ENCODE data around the gene TRAM2. TPM values are rescaled to one million over a fixed set of nuclear protein-coding genes. Genes with fewer than 3 reads are reported as not detected.

TRAM2 gene
- total RNA-seq, 1 donor from 2014 or later, result 20.2 TPM

DNA sequence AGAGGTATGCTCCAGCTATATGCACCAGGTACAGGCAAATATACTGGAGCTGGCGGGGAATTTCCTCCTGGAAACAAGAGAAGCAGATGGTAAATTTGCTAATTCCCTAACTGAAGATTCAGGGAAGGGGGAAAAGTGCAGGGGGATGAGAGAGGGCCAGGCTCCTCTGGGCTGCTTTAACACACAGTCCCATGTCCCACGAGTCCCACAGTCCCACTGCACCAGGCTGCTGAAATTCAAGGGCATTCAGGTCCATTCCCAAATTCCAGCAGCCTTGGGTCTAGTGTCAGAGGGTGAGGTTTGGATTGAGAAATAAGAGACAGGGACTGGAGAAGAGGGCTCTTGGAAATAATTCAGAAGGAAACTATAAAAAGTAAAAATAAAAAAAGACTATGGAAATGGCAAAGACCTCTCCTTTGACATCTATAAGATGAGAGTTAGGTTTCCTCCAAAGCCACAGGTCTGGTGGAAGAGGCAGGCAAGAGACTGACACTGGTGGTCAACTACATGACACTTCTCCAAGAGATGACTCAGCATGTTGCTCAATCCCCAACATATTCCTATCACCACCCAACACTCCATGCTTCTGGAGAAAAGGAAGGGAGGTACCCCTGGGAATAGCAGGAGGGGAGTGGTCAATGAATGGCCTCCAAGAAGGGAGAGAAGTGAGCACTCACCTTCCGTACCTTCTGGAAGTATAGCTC is 69.2 kb downstream of the TRAM2 start:
- DNase-seq, result no peak

DNA sequence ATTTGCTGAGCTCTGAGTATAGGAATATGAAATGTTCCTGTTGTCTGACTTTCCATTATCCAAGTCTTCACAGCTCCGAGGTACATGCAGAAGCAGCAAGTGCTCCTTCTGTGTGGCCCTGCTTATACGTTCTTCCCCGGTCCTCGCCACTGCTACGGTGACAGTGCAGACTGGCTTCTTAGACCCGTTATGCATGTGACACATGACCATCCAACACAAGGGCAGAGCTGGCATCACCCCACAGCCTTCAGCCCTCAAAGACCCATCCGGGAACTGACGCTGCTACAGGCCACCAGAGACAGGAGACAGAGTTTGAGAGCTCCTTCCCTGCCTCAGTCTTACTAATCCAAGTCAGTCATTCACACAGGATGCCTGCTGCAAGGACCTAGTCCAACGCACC is 70.4 kb downstream of the TRAM2 start:
- DNase-seq, result no peak

DNA sequence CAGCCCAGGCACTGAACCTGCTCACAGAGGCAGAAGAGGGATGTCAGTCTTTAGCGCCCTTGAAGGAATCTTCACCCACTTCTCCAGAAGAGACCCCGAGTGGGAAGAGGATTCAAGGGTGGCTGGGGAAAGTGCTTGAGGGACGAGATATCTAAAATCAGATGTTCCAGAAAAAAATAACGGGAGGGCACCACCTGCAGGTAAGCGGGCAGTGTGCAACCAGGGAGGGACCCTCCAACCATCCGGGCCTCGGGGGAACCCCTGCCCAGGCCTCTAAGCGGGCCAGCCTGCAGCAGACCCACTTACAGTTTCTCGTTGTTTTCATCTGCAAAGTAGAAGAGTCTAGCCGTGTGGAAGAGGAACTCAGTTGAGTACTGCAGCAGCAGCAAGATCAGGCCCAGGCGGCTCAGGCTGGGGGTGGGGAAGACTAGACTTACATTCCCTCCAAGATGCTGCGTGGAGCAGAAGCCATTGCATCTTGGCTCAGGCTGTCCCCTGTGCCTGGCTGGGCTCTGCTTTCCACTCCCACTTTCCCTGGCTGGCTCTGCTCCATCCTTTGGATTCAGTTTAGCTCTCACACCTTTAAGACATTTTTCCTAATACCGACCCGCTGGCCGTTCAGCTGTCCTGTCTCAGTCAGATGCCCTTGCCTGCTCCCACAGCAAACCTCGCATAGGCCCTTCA is 71.0 kb downstream of the TRAM2 start:
- DNase-seq, result no peak

DNA sequence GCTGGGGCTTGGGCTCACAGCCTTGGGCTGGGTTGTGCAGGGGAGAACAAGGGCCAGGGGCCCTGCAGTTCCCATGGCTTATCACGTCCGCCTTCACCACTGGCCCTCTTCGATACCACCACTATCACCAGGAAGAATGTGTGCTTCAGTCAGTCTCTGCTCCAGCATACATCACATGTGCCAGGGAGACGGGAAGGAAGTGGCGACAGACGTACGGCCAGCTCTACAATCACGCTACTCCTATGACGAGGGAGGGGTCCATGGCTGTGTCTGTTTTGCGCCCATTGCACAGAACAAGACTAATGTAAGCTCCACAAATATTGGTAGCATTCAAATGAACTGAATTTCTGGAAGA is 72.1 kb downstream of the TRAM2 start:
- DNase-seq, result no peak

DNA sequence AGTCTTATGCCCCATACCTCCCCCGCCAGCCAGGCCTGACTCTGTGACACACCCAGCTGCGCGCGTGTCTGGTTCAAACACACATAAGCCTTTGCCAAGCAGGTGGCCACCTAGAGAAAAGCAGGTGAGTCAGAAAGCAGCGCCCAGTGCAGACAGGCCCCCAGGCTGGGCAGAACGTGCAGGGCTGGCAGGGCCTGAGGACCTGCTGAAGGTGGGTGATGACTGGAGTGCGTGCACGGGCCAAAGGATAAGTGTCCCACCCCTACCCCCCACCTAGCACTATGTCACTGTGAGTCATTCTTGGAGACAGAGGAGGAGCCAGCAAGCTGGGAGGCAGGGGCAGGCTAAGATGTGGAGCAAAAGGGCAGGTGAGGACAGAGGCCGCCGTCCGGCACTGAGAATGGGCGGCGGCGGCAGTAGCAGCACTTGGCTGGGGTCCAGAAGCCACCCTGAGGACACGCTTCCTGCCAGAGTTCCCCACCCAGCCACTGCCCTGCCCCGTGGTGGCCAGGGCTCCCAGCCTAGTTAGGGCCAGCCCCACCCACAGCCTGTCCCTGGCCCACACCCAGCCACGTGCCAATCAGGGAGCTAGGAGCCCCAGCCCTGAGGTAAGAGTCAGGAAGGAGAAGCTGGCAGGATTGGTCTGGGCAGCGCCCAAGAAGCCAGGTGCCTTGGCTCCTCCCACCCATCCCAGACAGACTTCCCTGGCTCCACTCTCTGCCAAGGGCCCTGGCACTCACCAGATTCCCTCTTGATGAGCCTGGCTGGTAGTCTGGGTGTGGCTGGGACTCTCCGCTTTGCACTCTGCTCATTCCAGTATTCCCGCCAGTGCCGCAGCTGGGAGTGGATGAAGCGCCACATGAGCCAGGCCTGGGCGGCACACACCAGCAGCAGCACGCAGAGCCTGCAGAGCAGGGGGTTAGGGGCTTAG is 72.7 kb downstream of the TRAM2 start:
- DNase-seq, result peak; percentile 87

DNA sequence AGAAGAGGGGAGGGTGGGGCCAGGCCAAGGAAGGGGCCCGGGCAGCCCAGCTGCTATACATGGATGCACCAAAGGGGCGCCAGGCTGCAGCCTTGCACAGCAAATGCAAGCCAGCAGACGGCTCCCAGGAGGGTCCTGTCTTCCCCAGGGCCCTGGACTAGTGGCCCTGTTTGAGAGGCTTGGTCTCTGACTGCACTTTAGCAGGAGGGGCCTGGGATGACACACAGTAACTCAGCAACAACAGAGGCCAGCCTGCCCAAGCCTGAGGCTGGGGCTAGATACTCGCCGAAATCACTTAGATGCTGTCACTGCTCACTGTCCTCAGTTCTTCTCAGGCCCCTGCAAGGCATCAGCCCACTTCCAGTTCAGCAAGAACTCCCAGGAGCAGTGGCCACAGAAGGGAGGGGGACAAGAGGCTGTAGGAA is 73.5 kb downstream of the TRAM2 start:
- DNase-seq, result peak; percentile 44

DNA sequence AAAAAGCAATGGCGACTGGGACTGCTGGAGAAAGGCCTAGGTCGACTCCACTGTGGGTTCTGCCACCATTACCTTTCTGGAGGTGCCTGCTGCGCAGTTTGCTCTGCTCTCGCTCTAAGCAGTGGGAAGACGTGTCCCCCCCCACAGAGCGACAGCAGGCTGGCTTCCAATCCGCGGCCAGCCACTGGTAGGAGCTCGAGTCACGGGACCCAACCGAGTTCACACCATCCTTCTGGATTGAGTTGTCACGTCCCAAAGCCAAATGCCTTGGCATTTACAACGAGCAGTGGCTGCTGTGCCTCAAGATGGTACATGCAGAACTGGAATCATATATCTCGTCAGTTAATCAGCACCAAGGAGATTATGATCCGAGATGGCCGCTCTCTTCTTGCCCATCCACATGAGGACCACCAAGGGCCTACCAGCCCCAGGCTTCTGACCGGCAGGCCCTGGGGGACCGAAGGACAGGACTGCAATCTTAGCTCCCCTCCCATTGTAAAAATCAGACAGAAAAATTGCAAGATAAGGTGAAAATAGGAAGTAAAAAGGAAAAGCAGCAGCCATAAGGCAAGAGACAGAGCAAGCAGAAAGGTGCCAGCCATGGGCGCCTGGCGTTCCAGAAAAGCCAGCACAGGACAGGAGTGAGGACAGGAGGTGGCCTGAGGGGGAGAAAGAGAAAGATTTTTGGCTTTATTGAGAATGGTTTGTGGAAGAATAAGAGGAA is 74.4 kb downstream of the TRAM2 start:
- DNase-seq, result no peak

DNA sequence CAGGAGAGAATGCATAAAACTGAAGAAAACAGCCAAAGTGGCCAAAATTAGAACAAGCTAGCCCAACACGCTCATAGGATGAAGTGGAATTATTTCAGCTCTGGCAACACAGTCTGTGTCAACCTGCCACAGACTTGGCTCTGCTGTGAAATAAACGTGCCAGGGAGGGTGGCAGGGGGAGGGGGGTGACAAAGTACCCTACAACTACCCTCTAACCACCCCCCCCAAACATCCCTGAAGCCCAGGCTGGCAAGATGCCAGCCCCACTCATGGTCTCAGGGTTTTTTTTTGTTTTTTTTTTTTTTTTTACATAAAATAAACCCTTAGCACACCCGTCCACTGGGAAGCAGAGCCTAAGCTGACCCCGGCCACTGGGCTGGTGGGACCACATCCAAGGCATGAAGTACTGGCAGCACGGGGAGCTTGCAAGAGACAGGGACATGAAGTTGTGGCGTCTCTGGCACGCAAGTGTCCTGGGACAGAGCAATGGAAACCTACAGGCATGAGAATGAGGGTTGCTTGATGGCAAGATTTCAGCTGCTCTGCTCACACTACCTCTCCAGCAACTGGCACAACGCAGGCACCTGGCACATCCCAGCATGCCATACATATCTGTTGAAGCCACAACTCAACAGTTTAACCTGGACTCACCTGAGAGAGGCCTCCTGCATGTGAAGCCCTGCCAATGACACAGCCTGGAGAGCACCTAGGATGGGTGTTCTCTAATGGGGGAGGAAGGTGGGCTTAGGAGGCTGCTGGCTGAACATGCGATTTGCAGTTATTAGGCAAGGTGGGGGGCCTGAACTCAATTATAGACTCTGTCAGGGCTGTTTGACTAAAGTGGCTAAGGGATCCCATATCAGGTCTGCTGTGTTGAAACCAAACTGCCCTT is 76.4 kb downstream of the TRAM2 start:
- no peak for DNase-seq

DNA sequence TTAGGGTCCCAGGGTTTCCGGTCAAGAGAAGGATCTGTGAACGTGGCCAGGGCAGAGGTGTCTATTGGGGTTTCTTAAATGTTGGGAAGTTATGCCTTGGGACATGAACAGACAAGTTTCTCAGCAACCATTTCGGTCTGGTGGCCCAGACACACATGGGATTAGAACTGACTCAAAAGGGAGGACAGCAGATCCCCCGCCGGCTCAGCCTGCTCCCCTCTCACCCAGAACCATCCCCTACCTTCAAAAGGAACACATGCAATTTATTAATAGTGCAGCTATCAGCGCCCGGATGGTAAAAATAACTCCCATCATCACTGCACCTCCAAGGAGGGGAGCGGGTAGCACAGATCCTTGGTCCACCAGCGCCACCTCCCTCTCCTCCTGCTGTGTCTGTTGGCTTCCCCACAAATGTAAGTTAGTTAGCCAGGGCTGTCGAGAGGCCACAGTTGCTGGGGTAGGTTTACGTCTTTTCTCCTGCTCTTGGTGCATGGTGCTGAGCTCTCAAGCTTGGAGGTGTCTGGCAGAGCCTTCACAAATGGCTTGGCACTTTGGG is 77.1 kb downstream of the TRAM2 start:
- peak; percentile 63 for DNase-seq

DNA sequence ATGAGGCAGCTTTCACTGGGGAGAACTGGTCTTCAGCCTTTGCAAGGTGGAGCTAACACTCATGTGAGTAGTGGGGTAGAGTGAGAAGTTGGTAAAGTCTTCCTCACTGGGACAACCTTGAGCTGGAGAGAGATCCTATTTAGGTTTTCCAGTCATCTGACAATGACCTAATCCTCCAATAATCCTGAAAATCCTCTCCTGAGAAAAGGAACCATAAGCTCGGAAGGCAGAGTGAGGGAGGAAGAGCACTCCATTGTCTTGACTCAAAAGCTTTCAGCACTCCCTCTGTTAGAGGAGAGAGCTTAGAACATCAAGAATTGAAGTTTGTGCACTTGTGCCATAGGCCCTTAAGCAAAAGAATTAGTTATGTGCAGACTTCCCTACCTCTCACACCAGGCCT is 77.8 kb downstream of the TRAM2 start:
- DNase-seq, result no peak

DNA sequence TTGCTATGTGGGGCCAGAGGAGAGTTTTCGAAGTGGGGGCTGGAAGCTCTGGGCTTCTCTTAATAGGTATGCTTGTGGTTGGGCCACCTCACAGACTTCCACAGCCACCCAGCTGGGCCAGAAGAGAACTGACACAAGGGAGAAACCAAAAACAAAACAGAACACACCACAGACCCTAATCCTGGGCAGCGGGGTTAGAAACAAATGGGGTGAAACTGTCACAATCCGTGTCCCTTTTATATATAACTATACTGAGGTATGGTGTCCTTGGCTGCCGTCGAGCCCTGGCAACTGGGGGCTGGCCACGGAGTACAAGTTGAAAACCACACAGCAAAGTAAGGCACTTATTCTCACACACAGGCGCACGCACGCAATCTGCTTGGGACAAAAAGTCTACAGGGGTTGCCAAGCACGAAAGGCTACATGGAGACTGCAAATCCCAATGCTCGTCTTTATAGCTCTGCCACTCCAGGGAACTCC is 78.3 kb downstream of the TRAM2 start:
- no peak for DNase-seq

DNA sequence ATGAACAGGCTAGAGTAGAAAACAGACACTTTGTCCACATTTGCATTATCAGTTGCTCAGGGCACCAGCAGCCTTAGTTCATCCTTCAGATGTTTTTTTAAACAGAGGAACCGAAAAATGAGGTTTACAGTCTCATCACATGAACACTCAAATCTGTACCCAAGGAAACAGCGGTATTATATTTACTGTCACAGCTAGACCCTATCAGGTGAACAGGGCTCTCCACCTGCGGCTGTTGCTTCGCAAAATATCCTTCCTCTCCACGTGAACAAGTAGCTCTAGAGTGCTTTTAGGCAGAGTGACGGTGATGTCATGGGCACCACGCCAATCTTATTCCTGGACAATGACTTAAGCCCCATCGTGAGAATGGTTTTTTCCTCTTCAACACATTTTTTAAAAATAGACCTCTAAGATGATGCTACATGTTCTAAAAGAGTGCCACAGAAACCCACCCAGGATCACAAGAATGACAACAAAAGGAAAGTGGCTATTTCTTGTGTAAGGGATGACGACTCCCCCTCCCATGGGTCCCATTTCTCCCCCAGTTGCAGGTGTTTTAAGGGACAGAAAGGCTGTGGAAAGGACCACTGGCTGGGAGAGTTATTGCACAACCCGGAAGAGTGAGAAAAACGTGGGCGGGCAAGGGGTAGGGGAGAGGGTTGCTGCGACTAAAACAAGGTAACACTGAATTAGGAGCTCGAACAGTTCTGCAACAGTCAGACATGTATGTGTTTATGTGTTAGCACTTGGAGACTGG is 79.0 kb downstream of the TRAM2 start:
- DNase-seq, result peak; percentile 56

DNA sequence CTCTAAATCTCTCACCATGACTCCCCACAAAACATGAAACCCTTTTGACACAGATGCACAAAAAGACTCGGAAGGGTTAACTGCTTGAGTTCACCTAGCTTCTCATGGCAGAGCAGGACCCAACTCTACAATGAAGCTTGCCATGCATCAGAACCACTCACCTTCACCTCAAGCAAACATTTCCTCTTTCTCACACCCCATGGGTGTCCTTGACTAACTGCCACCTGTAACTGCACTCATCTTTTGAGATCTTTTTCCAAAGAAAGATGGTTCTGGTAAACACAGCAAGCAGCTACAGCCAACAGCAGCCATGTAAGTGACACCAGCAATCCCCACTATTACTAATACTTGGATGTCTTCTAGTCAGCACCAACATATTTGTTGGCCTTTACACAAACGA is 80.2 kb downstream of the TRAM2 start:
- DNase-seq, result no peak

DNA sequence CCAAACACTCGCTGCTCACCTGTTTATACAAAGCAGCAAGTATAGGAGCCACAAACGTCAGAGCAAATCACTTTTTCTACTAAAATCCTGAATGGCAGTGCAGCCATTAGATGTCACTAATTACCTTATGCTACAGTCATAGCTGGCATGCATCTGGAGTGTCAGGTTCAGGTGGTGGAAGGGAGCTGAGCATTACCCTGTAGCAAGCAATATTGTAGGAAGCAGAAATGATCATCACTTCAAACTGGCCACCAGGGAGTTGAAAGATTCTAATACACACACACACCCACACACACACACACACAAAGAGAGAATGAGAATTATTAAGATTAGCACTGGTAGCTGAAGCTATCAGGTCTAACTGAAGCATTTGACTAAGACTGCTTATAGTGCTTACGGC is 80.9 kb downstream of the TRAM2 start:
- DNase-seq, result no peak

DNA sequence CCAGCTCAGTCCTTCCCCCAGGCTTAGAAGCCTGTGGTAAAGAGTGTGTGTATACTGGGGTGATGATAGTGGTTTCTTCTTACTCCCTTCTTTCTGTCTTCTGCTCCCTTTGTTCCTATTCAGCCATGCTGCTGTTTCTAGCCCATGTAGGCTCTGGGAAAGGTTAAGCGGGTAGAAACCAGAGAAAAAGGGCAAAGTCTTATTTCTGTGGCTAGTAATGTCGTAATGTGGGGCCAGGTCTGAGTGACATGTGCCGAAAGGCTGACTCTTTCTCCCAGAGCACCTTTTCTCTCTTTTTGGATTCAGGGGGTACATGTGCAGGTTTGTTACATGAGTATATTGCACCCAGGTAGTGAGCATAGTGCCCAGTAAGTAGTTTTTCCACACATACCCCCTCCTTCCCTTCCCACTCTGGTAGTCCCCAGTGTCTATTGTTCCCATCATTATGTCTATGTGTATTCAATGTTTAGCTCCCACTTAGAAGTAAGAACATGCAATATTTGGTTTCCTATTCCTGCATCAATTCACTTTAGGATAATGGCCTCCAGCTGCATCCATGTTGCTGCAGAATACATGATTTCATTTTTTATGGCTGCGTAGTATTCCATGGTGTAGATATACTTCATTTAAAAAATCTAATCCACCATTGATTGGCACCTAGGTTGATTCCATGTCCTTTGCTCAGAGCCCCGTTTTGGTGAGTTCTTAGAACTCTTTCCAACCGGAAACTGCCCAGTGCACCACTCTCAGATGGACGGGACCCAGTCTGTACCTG is 82.4 kb downstream of the TRAM2 start:
- no peak for DNase-seq

DNA sequence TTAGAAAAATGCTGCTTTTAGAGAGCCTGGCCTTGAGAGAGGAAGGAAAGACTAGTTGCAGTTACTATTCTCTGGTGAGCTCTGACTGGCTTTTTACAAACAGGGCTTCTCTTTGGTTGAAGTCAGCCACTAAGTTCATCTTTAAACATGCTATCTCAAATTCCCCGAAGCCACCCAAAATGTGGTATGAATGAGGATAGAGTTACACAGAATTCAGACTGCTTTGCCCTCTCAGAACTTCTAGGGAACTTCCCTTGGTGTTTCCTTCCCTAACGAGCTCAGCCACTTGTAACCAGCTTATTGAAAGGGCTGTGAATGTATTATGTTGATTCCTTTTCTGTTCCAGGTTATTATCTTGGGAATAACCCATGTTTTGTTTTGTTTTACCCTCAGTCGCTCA is 83.2 kb downstream of the TRAM2 start:
- no peak for DNase-seq

DNA sequence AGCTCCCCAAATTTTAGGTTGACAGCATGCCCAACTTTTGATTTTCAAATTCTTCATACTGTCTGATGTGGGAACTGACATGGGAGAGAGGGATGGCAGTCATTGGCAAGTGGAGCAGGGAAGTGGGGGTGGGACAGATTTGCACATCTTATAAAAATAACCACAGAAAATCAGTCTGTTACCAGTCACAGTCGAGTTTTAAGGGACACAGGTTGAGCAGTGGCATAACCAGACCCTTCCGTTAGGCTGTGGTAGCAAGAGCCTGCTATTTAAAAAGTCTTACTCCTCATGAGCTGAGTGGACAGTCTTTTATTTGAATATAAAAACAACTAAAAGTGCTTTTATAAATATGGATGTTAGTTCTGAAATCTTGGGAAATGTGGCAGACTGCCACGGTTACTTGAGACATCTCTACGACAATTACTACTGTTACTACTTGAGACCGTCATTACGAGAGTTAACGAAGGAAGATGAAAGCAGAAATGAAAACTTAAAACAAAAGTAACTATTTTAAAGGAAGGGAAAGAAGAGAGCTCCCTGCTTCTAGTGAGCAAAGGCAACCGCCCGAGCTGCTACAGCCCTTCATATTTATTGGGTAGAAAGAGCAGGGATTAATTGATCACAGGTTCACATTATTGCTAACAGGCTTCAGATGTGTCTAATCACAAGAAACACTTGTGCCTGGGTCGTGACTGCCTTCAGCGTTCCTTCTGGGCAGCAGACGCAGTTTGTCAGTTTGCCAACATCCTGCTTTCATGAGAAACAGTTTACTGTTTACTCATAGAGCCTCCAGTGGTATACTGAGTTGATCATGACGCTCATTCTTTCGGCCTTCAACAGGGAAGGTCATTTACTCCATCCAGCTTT is 85.4 kb downstream of the TRAM2 start:
- no peak for DNase-seq

DNA sequence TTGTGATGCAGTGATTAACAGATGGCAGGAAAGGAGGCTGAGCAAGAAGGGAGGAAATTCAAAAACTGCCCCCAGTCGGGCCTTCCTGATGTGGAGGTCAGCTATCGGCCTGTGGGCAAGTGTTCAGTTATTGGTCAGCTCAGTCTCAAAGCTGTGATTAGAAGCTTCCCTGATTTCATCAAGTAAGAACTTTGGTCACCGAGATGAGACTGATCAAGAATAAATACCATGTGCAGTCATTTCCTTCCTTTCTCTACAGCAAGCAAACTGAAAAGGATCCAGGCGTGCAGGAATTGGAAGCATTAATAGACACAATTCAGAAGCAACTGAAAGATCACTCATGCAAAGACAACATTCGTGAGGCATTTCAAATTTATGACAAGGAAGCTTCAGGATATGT is 87.0 kb downstream of the TRAM2 start:
- no peak for DNase-seq

All from tongue (tissue), 2 donors.